GM06990 (cell line): ENCODE results near the gene LARP4B.
A peak's percentile ranks its signal among the peaks of the same experiment; 100 is the strongest.

Source experiments
- DNase-seq: peaks from one replicate; pipeline ENCODE4 v3.0.0-alpha.2; 2011; ENCODE audit not compliant: insufficient read length; ENCODE audit errors: extremely low read depth
- H3K27me3 ChIP-seq: replicated peaks from 2 replicates; pipeline ENCODE4 v1.6.0; 2011; ENCODE audit warnings: low read length; ENCODE audit not compliant: control insufficient read depth, insufficient read depth
- H3K36me3 ChIP-seq: 2 replicates; pipeline ENCODE4 v1.5.1; 2011; ENCODE audit warnings: low read length; ENCODE audit not compliant: control insufficient read depth, insufficient read depth
- H3K4me3 ChIP-seq: replicated peaks from 2 replicates; pipeline ENCODE4 v1.5.1; 2011; ENCODE audit warnings: low read depth, mild to moderate bottlenecking, control low read depth, low read length
- TF ChIP-seq, protein P1 (sequence below): IDR thresholded peaks from 2 replicates; pipeline ENCODE4 v1.5.1; 2011; ENCODE audit warnings: low read length, control low read depth, mild to moderate bottlenecking, inconsistent platforms; ENCODE audit not compliant: insufficient read depth, poor library complexity, severe bottlenecking

Gene LARP4B

DNA sequence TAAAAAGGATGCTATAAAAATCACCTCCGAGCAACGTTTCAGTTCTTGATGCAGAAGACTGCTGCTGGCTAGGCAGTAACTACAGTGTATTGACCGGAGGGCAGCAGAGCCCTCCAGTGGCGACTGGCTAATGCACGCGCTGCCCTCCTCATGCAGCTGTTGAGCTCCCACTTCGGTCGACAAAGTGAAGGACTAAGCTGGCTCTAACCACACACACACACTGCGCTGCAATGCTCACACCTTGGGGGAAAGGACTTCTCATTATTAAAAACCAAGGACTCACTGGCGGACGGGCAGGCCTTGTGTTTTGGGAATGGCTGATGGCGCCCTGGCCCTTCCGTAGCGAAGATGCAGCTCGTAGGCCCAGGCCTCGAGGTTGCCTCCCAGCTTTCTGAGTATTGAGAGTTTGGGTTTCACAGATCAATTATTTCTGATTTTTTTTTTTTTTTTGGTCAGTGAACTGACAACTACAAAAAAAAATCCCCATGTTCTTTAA, 121.1 kb downstream of the LARP4B start:
- no peaks in the 10 kb centered on the region for H3K27me3 ChIP-seq
- no peak for DNase-seq
- H3K4me3 ChIP-seq, result no peak overlapping the region
- TF ChIP-seq, protein P1, sequence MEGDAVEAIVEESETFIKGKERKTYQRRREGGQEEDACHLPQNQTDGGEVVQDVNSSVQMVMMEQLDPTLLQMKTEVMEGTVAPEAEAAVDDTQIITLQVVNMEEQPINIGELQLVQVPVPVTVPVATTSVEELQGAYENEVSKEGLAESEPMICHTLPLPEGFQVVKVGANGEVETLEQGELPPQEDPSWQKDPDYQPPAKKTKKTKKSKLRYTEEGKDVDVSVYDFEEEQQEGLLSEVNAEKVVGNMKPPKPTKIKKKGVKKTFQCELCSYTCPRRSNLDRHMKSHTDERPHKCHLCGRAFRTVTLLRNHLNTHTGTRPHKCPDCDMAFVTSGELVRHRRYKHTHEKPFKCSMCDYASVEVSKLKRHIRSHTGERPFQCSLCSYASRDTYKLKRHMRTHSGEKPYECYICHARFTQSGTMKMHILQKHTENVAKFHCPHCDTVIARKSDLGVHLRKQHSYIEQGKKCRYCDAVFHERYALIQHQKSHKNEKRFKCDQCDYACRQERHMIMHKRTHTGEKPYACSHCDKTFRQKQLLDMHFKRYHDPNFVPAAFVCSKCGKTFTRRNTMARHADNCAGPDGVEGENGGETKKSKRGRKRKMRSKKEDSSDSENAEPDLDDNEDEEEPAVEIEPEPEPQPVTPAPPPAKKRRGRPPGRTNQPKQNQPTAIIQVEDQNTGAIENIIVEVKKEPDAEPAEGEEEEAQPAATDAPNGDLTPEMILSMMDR, result peak; percentile 30
- peaks cover 33% of the 10 kb centered on the region for H3K36me3 ChIP-seq

DNA sequence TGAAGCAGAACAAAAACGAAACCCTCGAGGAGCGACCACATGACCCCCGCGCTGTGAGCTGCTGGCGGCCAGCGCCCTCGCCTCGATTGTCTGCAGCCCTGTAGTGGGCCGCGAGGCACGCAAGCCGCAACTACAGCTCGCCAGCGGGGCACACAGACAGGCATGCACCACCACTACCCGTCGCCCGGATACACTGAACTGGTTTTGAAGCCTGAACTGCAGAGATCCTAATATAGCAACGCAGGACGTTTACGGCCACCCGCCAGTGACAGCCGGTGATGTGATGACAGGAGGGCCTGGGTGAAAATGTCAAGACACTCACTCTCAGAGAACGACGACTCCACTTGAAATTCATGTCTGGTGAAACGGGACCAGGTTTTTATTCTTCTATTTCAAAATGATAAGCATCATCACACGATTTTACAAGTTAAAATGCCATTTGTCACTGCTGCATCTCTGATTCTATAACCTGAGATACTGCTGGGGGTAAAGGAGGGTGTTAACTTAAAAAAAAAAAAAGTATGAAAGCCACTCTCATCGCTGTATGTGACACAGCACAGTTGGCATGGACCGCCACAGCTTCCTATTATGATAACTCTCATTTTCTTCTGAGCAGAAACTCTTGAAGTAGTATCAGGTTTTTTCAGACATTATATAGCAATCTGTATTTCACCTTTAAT, 121.7 kb downstream of the LARP4B start:
- Histone ChIP-seq H3K36me3 (peaks cover 29% of the 10 kb centered on the region), H3K27me3 (no peaks in the 10 kb centered on the region), H3K4me3 (no peak overlapping the region)
- no peak for DNase-seq
- TF ChIP-seq, protein P1, result no peak

DNA sequence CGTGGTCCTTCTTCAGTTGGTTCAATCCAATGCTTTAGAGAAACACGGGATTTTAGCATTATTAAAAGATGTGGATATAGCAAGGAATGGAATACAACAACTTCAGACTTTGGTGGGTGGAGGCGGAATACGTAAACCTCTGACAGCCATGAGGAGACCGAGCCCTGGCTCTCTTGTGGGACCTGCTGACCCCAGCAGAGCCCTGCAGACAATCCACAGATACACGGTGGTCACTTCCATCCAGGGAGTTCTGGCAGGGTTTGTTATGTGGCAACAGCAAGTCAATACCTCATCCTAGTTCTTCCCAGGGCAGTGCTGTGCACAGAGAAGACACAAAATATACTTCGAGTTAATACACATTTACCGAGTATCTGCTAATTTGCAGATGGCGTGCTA, 123.5 kb downstream of the LARP4B start:
- Histone ChIP-seq H3K4me3 (no peak overlapping the region), H3K27me3 (no peaks in the 10 kb centered on the region), H3K36me3 (peaks cover 25% of the 10 kb centered on the region)
- DNase-seq, result no peak
- TF ChIP-seq, protein P1, result no peak

DNA sequence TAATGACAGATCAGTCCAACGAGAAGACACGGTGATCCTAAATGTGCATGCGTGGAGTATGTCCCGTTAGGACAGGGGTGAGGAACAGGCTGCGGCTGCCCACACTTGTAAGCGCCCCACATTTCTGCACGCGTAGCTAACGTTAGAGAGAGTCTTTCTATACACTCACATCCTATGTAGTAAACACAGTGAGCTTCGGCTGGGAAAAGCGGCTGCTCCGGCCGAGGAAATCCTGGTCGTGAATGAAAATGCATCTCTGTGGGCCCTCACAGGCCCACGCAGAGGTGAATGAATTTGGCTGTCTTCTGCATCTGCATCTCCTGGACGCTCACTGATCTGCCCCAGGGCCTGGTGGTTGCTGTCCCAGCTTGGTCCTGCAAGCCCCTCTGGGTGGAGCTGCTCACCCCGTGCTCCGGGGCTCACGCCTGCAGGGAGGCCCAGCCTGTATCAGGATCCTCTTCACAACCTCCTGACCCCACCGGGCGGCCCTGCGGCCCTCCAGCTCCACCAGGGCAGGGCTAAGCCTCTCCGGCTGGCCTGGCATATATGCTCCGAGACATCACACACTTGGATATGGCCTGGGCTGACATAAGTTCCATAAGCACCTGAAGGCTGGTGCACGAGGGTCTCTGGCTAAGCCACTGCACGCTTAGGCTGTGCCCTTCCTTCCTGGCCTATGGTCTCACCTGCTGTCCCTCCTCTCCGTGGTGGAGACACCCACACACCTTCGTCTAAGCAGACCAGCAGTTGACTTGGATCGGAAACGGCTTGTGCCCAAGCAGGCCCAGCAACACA, 124.1 kb downstream of the LARP4B start:
- H3K27me3 ChIP-seq, result no peaks in the 10 kb centered on the region
- no peak overlapping the region for H3K4me3 ChIP-seq
- no peak for DNase-seq
- TF ChIP-seq, protein P1, result no peak
- peaks cover 21% of the 10 kb centered on the region for H3K36me3 ChIP-seq

DNA sequence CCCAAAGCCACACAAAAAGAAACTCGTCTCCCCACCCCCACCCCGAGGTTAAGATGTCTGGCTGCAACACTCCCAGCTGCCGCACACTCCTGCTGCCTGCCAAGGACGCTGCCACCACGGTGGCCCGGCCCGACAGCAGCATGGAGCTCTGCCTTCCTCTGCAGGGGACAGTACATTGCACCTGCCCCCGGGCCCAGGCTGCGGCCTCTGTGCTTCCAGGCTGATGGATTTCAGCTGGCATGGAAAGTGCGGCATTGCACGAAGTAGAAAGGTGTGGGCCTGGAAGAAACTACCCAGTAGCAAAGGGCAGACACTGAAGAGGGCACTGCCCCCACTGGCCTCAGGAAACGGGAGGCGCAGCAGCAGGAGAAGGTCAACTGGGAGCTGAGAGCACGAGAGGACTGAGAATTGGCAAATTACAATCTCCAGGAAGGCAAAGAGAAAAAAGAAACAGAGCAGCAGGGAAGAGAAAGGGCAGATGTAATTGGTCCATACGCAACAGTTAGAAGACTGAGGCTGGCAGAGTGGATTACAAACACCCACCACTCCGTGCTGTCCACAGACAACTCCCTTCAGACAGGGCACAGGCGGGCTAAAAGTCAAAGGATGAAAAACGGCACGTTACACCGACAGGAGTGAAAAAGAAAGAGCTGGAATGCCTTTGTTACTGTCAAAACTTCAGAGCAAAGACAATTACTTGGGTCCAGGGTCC, 124.9 kb downstream of the LARP4B start:
- TF ChIP-seq, protein P1, result no peak
- H3K36me3 ChIP-seq, result peaks cover 16% of the 10 kb centered on the region
- H3K27me3 ChIP-seq, result no peaks in the 10 kb centered on the region

More for the DNA sequence above, 124.9 kb downstream of the LARP4B start:
- no peak for DNase-seq
- H3K4me3 ChIP-seq, result no peak overlapping the region
